WTC11 (cell line): ENCODE data around the gene SBNO2. TPM values are rescaled to one million over a fixed set of nuclear protein-coding genes. Genes with fewer than 3 reads are reported as not detected.

Experiments used
- ATAC-seq: fragments of 200-7000 bp; cut with Tn5 transposase; 2 replicates; pipeline ENCODE4 v1.10.0; 2021; ENCODE audit warnings: mild to moderate bottlenecking, moderate library complexity
- CTCF ChIA-PET: fragments of 300-600 bp; sonication (Branson Sonifier 250); formaldehyde crosslinking; loops from one replicate; lab custom pipeline; 2021; ENCODE audit warnings: antibody characterized with exemption; lab: Charles Lee
- POLR2A ChIA-PET: fragments of 350-600 bp; sonication (Branson Sonifier 250); formaldehyde crosslinking; loops from one replicate; lab custom pipeline; 2021; ENCODE audit warnings: antibody characterized with exemption; lab: Charles Lee
- DNase-seq: peaks from one replicate; pipeline ENCODE4 v3.0.0; 2021; ENCODE audit warnings: low spot score
- H3K27ac Mint-ChIP-seq: 2 replicates; pipeline ENCODE4 v1.8.0; 2021; ENCODE audit warnings: mixed read lengths
- H3K27me3 Mint-ChIP-seq: 2 replicates; pipeline ENCODE4 v1.8.0; 2021; ENCODE audit warnings: low read depth, mild to moderate bottlenecking, moderate library complexity, mixed read lengths
- H3K36me3 Mint-ChIP-seq: 2 replicates; pipeline ENCODE4 v1.8.0; 2021; ENCODE audit warnings: mixed read lengths
- H3K4me1 Mint-ChIP-seq: 2 replicates; pipeline ENCODE4 v1.8.0; 2022; ENCODE audit warnings: mixed read lengths
- H3K4me3 Mint-ChIP-seq: 2 replicates; pipeline ENCODE4 v1.8.0; 2021; ENCODE audit warnings: mild to moderate bottlenecking, moderate library complexity, mixed read lengths
- H3K9me3 Mint-ChIP-seq: 2 replicates; pipeline ENCODE4 v1.8.0; 2021; ENCODE audit warnings: mixed read lengths
- AFF4 ChIP-seq: sonication (generic); formaldehyde crosslinking; IDR thresholded peaks from 2 replicates; pipeline ENCODE4 v1.8.1; 2023; ENCODE audit warnings: mild to moderate bottlenecking, missing genetic modification reagents, borderline replicate concordance
- ATF1 ChIP-seq: sonication (generic); formaldehyde crosslinking; IDR thresholded peaks from 2 replicates; pipeline ENCODE4 v1.8.1; 2023; ENCODE audit warnings: mild to moderate bottlenecking, moderate library complexity, missing genetic modification reagents
- CDX4 ChIP-seq: fragments of 250-450 bp; sonication (Bioruptor Pico); IDR thresholded peaks from 2 replicates; pipeline ENCODE4 v1.9.0; 2021; ENCODE audit warnings: moderate library complexity, mild to moderate bottlenecking, inconsistent platforms, borderline replicate concordance
- ESRRA ChIP-seq: sonication (generic); formaldehyde crosslinking; IDR thresholded peaks from 2 replicates; pipeline ENCODE4 v1.8.1; 2022; ENCODE audit warnings: mild to moderate bottlenecking, missing genetic modification reagents, borderline replicate concordance
- FOXK1 ChIP-seq: sonication (generic); formaldehyde crosslinking; IDR thresholded peaks from 2 replicates; pipeline ENCODE4 v1.8.0; 2022; ENCODE audit warnings: mild to moderate bottlenecking, moderate library complexity, missing genetic modification reagents
- JUN ChIP-seq: sonication (generic); formaldehyde crosslinking; IDR thresholded peaks from 2 replicates; pipeline ENCODE4 v1.8.0; 2023; ENCODE audit warnings: mild to moderate bottlenecking, missing genetic modification reagents
- NFE2L1 ChIP-seq: sonication (generic); formaldehyde crosslinking; IDR thresholded peaks from 2 replicates; pipeline ENCODE4 v1.8.1; 2023; ENCODE audit warnings: missing genetic modification reagents
- NR2C2 ChIP-seq: sonication (generic); formaldehyde crosslinking; IDR thresholded peaks from 2 replicates; pipeline ENCODE4 v1.8.0; 2022; ENCODE audit warnings: mild to moderate bottlenecking, missing genetic modification reagents
- PREB ChIP-seq: sonication (generic); formaldehyde crosslinking; IDR thresholded peaks from 2 replicates; pipeline ENCODE4 v1.8.1; 2022; ENCODE audit warnings: mild to moderate bottlenecking, missing genetic modification reagents, moderate library complexity, borderline replicate concordance
- RORB ChIP-seq: fragments of 250-450 bp; sonication (Bioruptor Pico); IDR thresholded peaks from 2 replicates; pipeline ENCODE4 v1.9.0; 2021; ENCODE audit warnings: mild to moderate bottlenecking
- SMAD4 ChIP-seq: sonication (generic); formaldehyde crosslinking; IDR thresholded peaks from 2 replicates; pipeline ENCODE4 v1.8.0; 2022; ENCODE audit warnings: mild to moderate bottlenecking, missing genetic modification reagents
- SOX15 ChIP-seq: fragments of 250-450 bp; sonication (Bioruptor Pico); IDR thresholded peaks from 2 replicates; pipeline ENCODE4 v1.9.0; 2021; ENCODE audit warnings: mild to moderate bottlenecking
- SP1 ChIP-seq: sonication (generic); formaldehyde crosslinking; conservative IDR thresholded peaks from 2 replicates; pipeline ENCODE4 v1.8.1; 2022; ENCODE audit warnings: missing genetic modification reagents
- TEAD4 ChIP-seq: sonication (generic); formaldehyde crosslinking; IDR thresholded peaks from 2 replicates; pipeline ENCODE4 v1.8.0; 2022; ENCODE audit warnings: mild to moderate bottlenecking, missing genetic modification reagents
- ZNF416 ChIP-seq: fragments of 250-450 bp; sonication (Bioruptor Pico); IDR thresholded peaks from 2 replicates; pipeline ENCODE4 v1.9.0; 2021; ENCODE audit warnings: mild to moderate bottlenecking, inconsistent platforms
- ZNF532 ChIP-seq: fragments of 250-450 bp; sonication (Bioruptor Pico); IDR thresholded peaks from 2 replicates; pipeline ENCODE4 v1.9.0; 2021; ENCODE audit warnings: mild to moderate bottlenecking, borderline replicate concordance
- total RNA-seq: library from RNA; stranded (reverse); gene quantifications from 3 replicates; pipeline ENCODE4 v1.2.3, GENCODE V29; 2021
- TF ChIP-seq, protein P1 (sequence below): sonication (generic); formaldehyde crosslinking; IDR thresholded peaks from 2 replicates; pipeline ENCODE4 v1.8.1; 2022; ENCODE audit warnings: missing genetic modification reagents, borderline replicate concordance
- TF ChIP-seq, protein P2 (sequence below): sonication (generic); formaldehyde crosslinking; IDR thresholded peaks from 2 replicates; pipeline ENCODE4 v1.8.1; 2023; ENCODE audit warnings: mild to moderate bottlenecking, missing genetic modification reagents, moderate library complexity
- TF ChIP-seq, protein P3 (sequence below): sonication (generic); formaldehyde crosslinking; conservative IDR thresholded peaks from 2 replicates; pipeline ENCODE4 v1.8.1; 2023; ENCODE audit warnings: mild to moderate bottlenecking, low read depth, missing genetic modification reagents, moderate library complexity

Gene SBNO2
- total RNA-seq, 1 experiment from 2014 or later = 57.3 TPM

- 0 out of 2 replicates have a peak, but pooled peaks have one; percentile 15 for TF ChIP-seq PREB (CRISPR knock-in tag)
- no peak for TF ChIP-seq FOXK1 (CRISPR knock-in tag)
- no peaks in the 10 kb centered on the region for H3K27me3 Mint-ChIP-seq
- H3K27ac Mint-ChIP-seq = peak overlapping the region; percentile 98
- DNase-seq = no peak
- peaks cover 5% of the 10 kb centered on the region for H3K9me3 Mint-ChIP-seq
- CTCF ChIA-PET = interaction anchor here (0.7 to 1.8 kb wide), 6 partner anchors 12 to 99 kb away, joined by 3 to 11 read pairs (median 4); no protein-coding TSS in a partner anchor
- no peak overlapping the region for H3K4me3 Mint-ChIP-seq
- POLR2A ChIA-PET = interaction anchor here (0.6 kb wide), 1 partner anchor 27 kb away, joined by 5 read pairs; no protein-coding TSS in a partner anchor
- ATAC-seq = no peak
- peaks cover 10% of the 10 kb centered on the region for H3K4me1 Mint-ChIP-seq
- H3K36me3 Mint-ChIP-seq = peaks cover 24% of the 10 kb centered on the region
Observed at GRCh38 chr19:1145635-1146411, 28.2 kb downstream of the SBNO2 start.

DNA sequence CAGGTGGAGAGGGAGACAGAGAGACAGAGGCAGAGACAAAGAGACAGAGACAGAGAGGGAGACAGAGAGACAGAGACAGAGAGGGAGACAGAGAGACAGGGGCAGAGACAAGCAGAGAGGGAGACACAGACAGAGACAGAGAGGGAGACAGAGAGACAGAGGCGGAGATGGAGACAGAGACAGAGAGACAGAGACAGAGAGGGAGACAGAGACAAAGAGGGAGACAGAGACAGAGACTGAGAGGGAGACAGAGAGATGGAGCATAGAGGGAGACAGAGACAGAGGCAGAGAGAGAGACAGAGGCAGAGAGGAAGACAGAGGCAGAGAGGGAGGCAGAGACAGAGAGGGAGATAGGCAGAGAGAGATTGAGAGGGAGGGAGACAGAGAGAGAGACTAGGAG is 29.3 kb downstream of the SBNO2 start:
- Mint-ChIP-seq H3K36me3 (peaks cover 26% of the 10 kb centered on the region), H3K9me3 (peaks cover 5% of the 10 kb centered on the region), H3K27me3 (no peaks in the 10 kb centered on the region), H3K27ac (peak overlapping the region; percentile 42), H3K4me3 (no peak overlapping the region), H3K4me1 (peaks cover 10% of the 10 kb centered on the region)
- ChIA-PET POLR2A (no interaction called here), CTCF (no interaction called here)
- DNase-seq = no peak
- no peak for ATAC-seq
- TF ChIP-seq CDX4 (CRISPR knock-in tag) (no peak), JUN (CRISPR knock-in tag) (no peak), SP1 (CRISPR knock-in tag) (no peak), SMAD4 (CRISPR knock-in tag) (no peak), TEAD4 (CRISPR knock-in tag) (no peak), ZNF532 (CRISPR knock-in tag) (no peak), RORB (no peak), NR2C2 (CRISPR knock-in tag) (no peak), ATF1 (CRISPR knock-in tag) (no peak), ESRRA (CRISPR knock-in tag) (no peak), ZNF416 (CRISPR knock-in tag) (no peak), AFF4 (CRISPR knock-in tag) (no peak), SOX15 (CRISPR knock-in tag) (no peak), NFE2L1 (CRISPR knock-in tag) (no peak)
- TF ChIP-seq, protein P1, sequence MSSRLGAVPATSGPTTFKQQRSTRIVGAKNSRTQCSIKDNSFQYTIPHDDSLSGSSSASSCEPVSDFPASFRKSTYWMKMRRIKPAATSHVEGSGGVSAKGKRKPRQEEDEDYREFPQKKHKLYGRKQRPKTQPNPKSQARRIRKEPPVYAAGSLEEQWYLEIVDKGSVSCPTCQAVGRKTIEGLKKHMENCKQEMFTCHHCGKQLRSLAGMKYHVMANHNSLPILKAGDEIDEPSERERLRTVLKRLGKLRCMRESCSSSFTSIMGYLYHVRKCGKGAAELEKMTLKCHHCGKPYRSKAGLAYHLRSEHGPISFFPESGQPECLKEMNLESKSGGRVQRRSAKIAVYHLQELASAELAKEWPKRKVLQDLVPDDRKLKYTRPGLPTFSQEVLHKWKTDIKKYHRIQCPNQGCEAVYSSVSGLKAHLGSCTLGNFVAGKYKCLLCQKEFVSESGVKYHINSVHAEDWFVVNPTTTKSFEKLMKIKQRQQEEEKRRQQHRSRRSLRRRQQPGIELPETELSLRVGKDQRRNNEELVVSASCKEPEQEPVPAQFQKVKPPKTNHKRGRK (CRISPR knock-in tag) = no peak
- TF ChIP-seq, protein P2, sequence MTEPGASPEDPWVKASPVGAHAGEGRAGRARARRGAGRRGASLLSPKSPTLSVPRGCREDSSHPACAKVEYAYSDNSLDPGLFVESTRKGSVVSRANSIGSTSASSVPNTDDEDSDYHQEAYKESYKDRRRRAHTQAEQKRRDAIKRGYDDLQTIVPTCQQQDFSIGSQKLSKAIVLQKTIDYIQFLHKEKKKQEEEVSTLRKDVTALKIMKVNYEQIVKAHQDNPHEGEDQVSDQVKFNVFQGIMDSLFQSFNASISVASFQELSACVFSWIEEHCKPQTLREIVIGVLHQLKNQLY (CRISPR knock-in tag) = no peak
- TF ChIP-seq, protein P3, sequence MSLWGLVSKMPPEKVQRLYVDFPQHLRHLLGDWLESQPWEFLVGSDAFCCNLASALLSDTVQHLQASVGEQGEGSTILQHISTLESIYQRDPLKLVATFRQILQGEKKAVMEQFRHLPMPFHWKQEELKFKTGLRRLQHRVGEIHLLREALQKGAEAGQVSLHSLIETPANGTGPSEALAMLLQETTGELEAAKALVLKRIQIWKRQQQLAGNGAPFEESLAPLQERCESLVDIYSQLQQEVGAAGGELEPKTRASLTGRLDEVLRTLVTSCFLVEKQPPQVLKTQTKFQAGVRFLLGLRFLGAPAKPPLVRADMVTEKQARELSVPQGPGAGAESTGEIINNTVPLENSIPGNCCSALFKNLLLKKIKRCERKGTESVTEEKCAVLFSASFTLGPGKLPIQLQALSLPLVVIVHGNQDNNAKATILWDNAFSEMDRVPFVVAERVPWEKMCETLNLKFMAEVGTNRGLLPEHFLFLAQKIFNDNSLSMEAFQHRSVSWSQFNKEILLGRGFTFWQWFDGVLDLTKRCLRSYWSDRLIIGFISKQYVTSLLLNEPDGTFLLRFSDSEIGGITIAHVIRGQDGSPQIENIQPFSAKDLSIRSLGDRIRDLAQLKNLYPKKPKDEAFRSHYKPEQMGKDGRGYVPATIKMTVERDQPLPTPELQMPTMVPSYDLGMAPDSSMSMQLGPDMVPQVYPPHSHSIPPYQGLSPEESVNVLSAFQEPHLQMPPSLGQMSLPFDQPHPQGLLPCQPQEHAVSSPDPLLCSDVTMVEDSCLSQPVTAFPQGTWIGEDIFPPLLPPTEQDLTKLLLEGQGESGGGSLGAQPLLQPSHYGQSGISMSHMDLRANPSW (CRISPR knock-in tag) = no peak
